ENCODE results near the gene SPTBN2. TPM values are rescaled to one million over a fixed set of nuclear protein-coding genes. Genes with fewer than 3 reads are reported as not detected.

The SPTBN2 gene
- total RNA-seq, 1 experiment from 2014 or later, result 18.5 TPM

- TF ChIP-seq POLR2A (IDR thresholded peaks at IDR 0.05; ENCODE audit: borderline replicate concordance, extremely low read depth, insufficient read depth, insufficient read length) (peak; percentile 17), ZFX (IDR thresholded peaks at IDR 0.05) (peak; percentile 81), TCF7L2 (IDR thresholded peaks at IDR 0.05; ENCODE audit: borderline replicate concordance, extremely low read depth, insufficient read depth, insufficient read length) (peak; percentile 23), MAX (IDR thresholded peaks at IDR 0.05) (peak; percentile 72), ZNF274 (IDR thresholded peaks at IDR 0.05; ENCODE audit: low read depth, low read length) (no peak)
- Histone ChIP-seq H3K27ac (ENCODE audit: low read depth, low read length) (peak overlapping the region; percentile 46; the same call in 1 of the 2 replicates), H3K79me2 (ENCODE audit: insufficient read depth, low read length) (peaks cover 8% of the 10 kb centered on the region; the same call in 1 of the 2 replicates), H3K27me3 (ENCODE audit: insufficient read depth, low read length) (peaks cover 7% of the 10 kb centered on the region; the same call in 1 of the 2 replicates), H3K9me3 (ENCODE audit: control insufficient read depth in 1 of 2, insufficient read depth in 1 of 2, low read depth in 1 of 2, low read length in 2 of 2) (no peaks in the 10 kb centered on the region), H3K36me3 (ENCODE audit: control insufficient read depth in 1 of 2, insufficient read depth in 2 of 2, low read length in 2 of 2) (no peaks in the 10 kb centered on the region), H4K20me1 (ENCODE audit: insufficient read depth) (no peaks in the 10 kb centered on the region), H3K4me3 (replicated peaks in 1 of 2; ENCODE audit: low read depth in 1 of 2, low read length in 2 of 2) (peak overlapping the region; percentile 55 to 62), H3K4me2 (ENCODE audit: low read length) (peak overlapping the region; percentile 91), H2AFZ (ENCODE audit: low read depth, low read length, poor library complexity, severe bottlenecking) (peak overlapping the region; percentile 77), H3K9ac (ENCODE audit: low read length) (peak overlapping the region; percentile 64), H3K9me2 (ENCODE audit: insufficient read depth) (no peaks in the 10 kb centered on the region), H3K4me1 (ENCODE audit: control insufficient read depth in 1 of 2, insufficient read depth in 2 of 2, low read length in 2 of 2) (peaks cover 4 to 27% of the 10 kb centered on the region in 2 experiments; a peak in 3 of 4 replicates)
- ChIA-PET RAD21 (ENCODE audit: low non-redundant PET in 1 of 2, low total read pairs in 2 of 2, uncharacterized antibody in 2 of 2, unreplicated experiment in 2 of 2) (no interaction called here), CTCF (no interaction called here), POLR2A (interaction anchor here (0.6 kb wide), 1 partner anchor 261 kb away, joined by 3 read pairs; the partner anchor contains the start of gene PELI3)
- intact Hi-C loops (cut with micrococcal nuclease), result no loop called here
- no TSS peak for BruUV-seq (replicated peaks)
- ATAC-seq (peak; percentile 75), DNase-seq (ENCODE audit: low read depth, low spot score) (no peak)
Observed at GRCh38 chr11:66727282-66728037, 1.6 kb downstream of the SPTBN2 start.

- Histone ChIP-seq H2AFZ (ENCODE audit: low read depth, low read length, poor library complexity, severe bottlenecking) (no peak overlapping the region), H3K9me3 (ENCODE audit: control insufficient read depth in 1 of 2, insufficient read depth in 1 of 2, low read depth in 1 of 2, low read length in 2 of 2) (no peaks in the 10 kb centered on the region), H3K27me3 (ENCODE audit: insufficient read depth, low read length) (no peaks in the 10 kb centered on the region), H3K79me2 (ENCODE audit: insufficient read depth, low read length) (peaks cover 8% of the 10 kb centered on the region; the same call in 1 of the 2 replicates), H4K20me1 (ENCODE audit: insufficient read depth) (no peaks in the 10 kb centered on the region), H3K9ac (ENCODE audit: low read length) (no peak overlapping the region), H3K27ac (ENCODE audit: low read depth, low read length) (no peak overlapping the region), H3K4me1 (ENCODE audit: control insufficient read depth in 1 of 2, insufficient read depth in 2 of 2, low read length in 2 of 2) (peaks cover 12 to 38% of the 10 kb centered on the region in 2 experiments), H3K9me2 (ENCODE audit: insufficient read depth) (no peaks in the 10 kb centered on the region), H3K36me3 (ENCODE audit: control insufficient read depth in 1 of 2, insufficient read depth in 2 of 2, low read length in 2 of 2) (no peaks in the 10 kb centered on the region), H3K4me2 (ENCODE audit: low read length) (no peak overlapping the region), H3K4me3 (replicated peaks in 1 of 2; ENCODE audit: low read depth in 1 of 2, low read length in 2 of 2) (no peak overlapping the region)
- DNase-seq (ENCODE audit: low read depth, low spot score), result no peak
- ATAC-seq, result no peak
- TF ChIP-seq SRF (IDR thresholded peaks at IDR 0.05; ENCODE audit: low read depth), result no peak
- TF ChIP-seq CBX3 (IDR thresholded peaks at IDR 0.05; ENCODE audit: low read depth), result no peak
- ChIA-PET POLR2A (no interaction called here), CTCF (no interaction called here), RAD21 (ENCODE audit: low non-redundant PET in 1 of 2, low total read pairs in 2 of 2, uncharacterized antibody in 2 of 2, unreplicated experiment in 2 of 2) (no interaction called here)
- intact Hi-C loops (cut with micrococcal nuclease), result no loop called here
- BruUV-seq (replicated peaks), result no TSS peak
Observed at GRCh38 chr11:66725647-66726046, 3.4 kb downstream of the SPTBN2 start.

All from HCT116 (cell line).